Esophagus muscularis mucosa (tissue), 4 donors: Measurements from ENCODE around the gene CA12. TPM values are rescaled to one million over a fixed set of nuclear protein-coding genes. Genes with fewer than 3 reads are reported as not detected.

Experiments
- DNase-seq: peaks from one replicate; pipeline ENCODE4 v3.0.0-alpha.2; 2017; ENCODE audit errors: extremely low spot score
- H3K27ac ChIP-seq, 4 donors: fragments of 200-600 bp; sonication (generic); replicated peaks in 1 of 4; 1 replicate in 3 of 4; 2 replicates in 1 of 4; pipeline ENCODE4 v1.5.1; 2016 to 2019; ENCODE audit warnings: mild to moderate bottlenecking in 1 of 4
- H3K27me3 ChIP-seq, 4 donors: fragments of 200-600 bp; sonication (generic); one replicate each; pipeline versions ENCODE4 v1.5.1 to v1.6.0; 2016 to 2019
- H3K36me3 ChIP-seq, 4 donors: fragments of 200-600 bp; sonication (generic); one replicate each; pipeline ENCODE4 v1.5.1; 2016 to 2019
- H3K4me1 ChIP-seq, 4 donors: fragments of 200-600 bp; sonication (generic); one replicate each; pipeline ENCODE4 v1.5.1; 2016 to 2019
- H3K4me3 ChIP-seq, 4 donors: fragments of 200-600 bp; sonication (generic); 1 replicate in 2 of 4; 2 replicates in 2 of 4; pipeline ENCODE4 v1.5.1; 2016 to 2019; ENCODE audit warnings: mild to moderate bottlenecking in 4 of 4, moderate library complexity in 1 of 4
- H3K9me3 ChIP-seq, 4 donors: fragments of 200-600 bp; sonication (generic); 1 replicate in 3 of 4; 2 replicates in 1 of 4; pipeline ENCODE4 v1.5.1; 2016 to 2019
- CTCF ChIP-seq, 3 experiments: fragments of 200-600 bp in 2 of 3; fragments of 450-650 bp in 1 of 3; sonication (generic) in 2 of 3; IDR thresholded peaks; one replicate each; pipeline ENCODE4 v1.5.1; 2017 to 2019; ENCODE audit warnings: antibody characterized with exemption in 3 of 3, mild to moderate bottlenecking in 2 of 3, moderate library complexity in 1 of 3
- EP300 ChIP-seq: sonication (generic); formaldehyde crosslinking; IDR thresholded peaks from one replicate; pipeline ENCODE4 v1.6.1; 2017; ENCODE audit warnings: antibody characterized with exemption
- POLR2A ChIP-seq: fragments of 450-650 bp; IDR thresholded peaks from one replicate; pipeline ENCODE4 v1.6.1; 2017; ENCODE audit warnings: antibody characterized with exemption, moderate library complexity, mild to moderate bottlenecking, low read depth
- POLR2AphosphoS5 ChIP-seq, 2 donors: sonication (generic); formaldehyde crosslinking; IDR thresholded peaks; one replicate each; pipeline ENCODE4 v1.6.1; 2017; ENCODE audit warnings: antibody characterized with exemption in 2 of 2
- WGBS: methylation state at CpG from one replicate; pipeline ENCODE4 v1.1.5; 2018; 5-methylcytosine and 5-hydroxymethylcytosine counted together
- intact Hi-C: fragments of 100-400 bp; cut with DNase I; formaldehyde crosslinking; loops from one replicate; pipeline ENCODE4 v1.15.1; 2023
- total RNA-seq, 4 donors: library from RNA; depleted of rRNA; stranded (reverse); fragments of >200 nt; gene quantifications; one replicate each; pipeline versions ENCODE4 v1.1.0 to v1.2.1, GENCODE V29; 2016

The CA12 gene
- total RNA-seq, 4 donors from 2014 or later, result 2.3 to 14.5 (median 6.0) TPM

GRCh38 chr15:63371297-63371918, 10.2 kb downstream of the CA12 start:
- no peak for DNase-seq
- no peaks in the 10 kb centered on the region for H3K9me3 ChIP-seq
- 82% methylated on average over 12 of the region's 15 CpGs for WGBS
- TF ChIP-seq EP300 (no peak), POLR2AphosphoS5 (IDR thresholded peaks at IDR 0.05) (peak in 1 of 2 donors; percentile 42)
- H3K4me3 ChIP-seq, result no peak overlapping the region
- H3K4me1 ChIP-seq, result peaks cover 17 to 82% (median 62%) of the 10 kb centered on the region in 4 donors
- intact Hi-C loops, result no loop called here
- H3K27me3 ChIP-seq, result no peaks in the 10 kb centered on the region
- H3K27ac ChIP-seq, result peak overlapping the region; percentile 63 to 78 (median 69)
- H3K36me3 ChIP-seq, result no peaks in the 10 kb centered on the region

- peaks cover 17 to 82% (median 62%) of the 10 kb centered on the region in 4 donors for H3K4me1 ChIP-seq
These were observed 10.9 kb downstream of the CA12 start for GRCh38 chr15:63370764-63371163.

GRCh38 chr15:63369781-63370180, 11.9 kb downstream of the CA12 start:
- WGBS, result 95% methylated on average over 4 of the region's 4 CpGs
- no peak for DNase-seq

More at GRCh38 chr15:63370764-63371163, 10.9 kb downstream of the CA12 start:
- H3K27me3 ChIP-seq, result no peaks in the 10 kb centered on the region
- H3K36me3 ChIP-seq, result no peaks in the 10 kb centered on the region
- DNase-seq, result no peak
- 85% methylated on average over 4 of the region's 4 CpGs for WGBS
- TF ChIP-seq POLR2A (no peak), POLR2AphosphoS5 (IDR thresholded peaks at IDR 0.05) (no peak), CTCF (IDR thresholded peaks at IDR 0.05) (no peak), EP300 (no peak)
- no peaks in the 10 kb centered on the region for H3K9me3 ChIP-seq
- peak overlapping the region; percentile 63 to 78 (median 69) for H3K27ac ChIP-seq
- H3K4me3 ChIP-seq, result no peak overlapping the region
- intact Hi-C loops, result no loop called here

GRCh38 chr15:63369296-63369695, 12.3 kb downstream of the CA12 start:
- no peak for TF ChIP-seq POLR2AphosphoS5 (IDR thresholded peaks at IDR 0.05)
- no peak for TF ChIP-seq CTCF (IDR thresholded peaks at IDR 0.05)
- no peak for TF ChIP-seq EP300
- no peak for TF ChIP-seq POLR2A
- H3K27me3 ChIP-seq, result no peaks in the 10 kb centered on the region
- H3K36me3 ChIP-seq, result no peaks in the 10 kb centered on the region
- intact Hi-C loops, result no loop called here
- H3K4me1 ChIP-seq, result peaks cover 5 to 79% (median 58%) of the 10 kb centered on the region in 4 donors
- 96% methylated on average over 3 of the region's 3 CpGs for WGBS
- peak overlapping the region in 1 of 4 donors; percentile 22 for H3K27ac ChIP-seq
- DNase-seq, result no peak
- H3K4me3 ChIP-seq, result no peak overlapping the region
- H3K9me3 ChIP-seq, result no peaks in the 10 kb centered on the region

More at GRCh38 chr15:63369781-63370180, 11.9 kb downstream of the CA12 start:
- Histone ChIP-seq H3K36me3 (no peaks in the 10 kb centered on the region), H3K4me1 (peaks cover 10 to 80% (median 58%) of the 10 kb centered on the region in 4 donors), H3K4me3 (no peak overlapping the region), H3K27ac (peak overlapping the region in 1 of 4 donors; percentile 70), H3K9me3 (no peaks in the 10 kb centered on the region), H3K27me3 (no peaks in the 10 kb centered on the region)
- no peak for TF ChIP-seq EP300
- TF ChIP-seq CTCF (IDR thresholded peaks at IDR 0.05), result no peak
- no peak for TF ChIP-seq POLR2AphosphoS5 (IDR thresholded peaks at IDR 0.05)
- TF ChIP-seq POLR2A, result no peak
- intact Hi-C loops, result no loop called here

- intact Hi-C loops, result no loop called here
- H3K27ac ChIP-seq, result peak overlapping the region in 3 of 4 donors; percentile 11 to 38 (median 24)
- no peaks in the 10 kb centered on the region for H3K9me3 ChIP-seq
- 100% methylated on average over 6 of the region's 7 CpGs for WGBS
- no peak overlapping the region for H3K4me3 ChIP-seq
- no peak for DNase-seq
- H3K4me1 ChIP-seq, result peaks cover 3 to 72% (median 51%) of the 10 kb centered on the region in 4 donors
- no peaks in the 10 kb centered on the region for H3K27me3 ChIP-seq
- no peaks in the 10 kb centered on the region for H3K36me3 ChIP-seq
- TF ChIP-seq POLR2AphosphoS5 (IDR thresholded peaks at IDR 0.05) (no peak), EP300 (no peak), CTCF (IDR thresholded peaks at IDR 0.05) (no peak), POLR2A (no peak)
These were observed 13.1 kb downstream of the CA12 start for GRCh38 chr15:63368503-63368902.
